ENCODE results near the gene ZBTB34.
"Not testable (repeated sequence)": the region's sequence is repeated elsewhere in the genome, so short reads cannot be mapped to it uniquely, and the experiment has no call there.

ZBTB34 gene

DNA sequence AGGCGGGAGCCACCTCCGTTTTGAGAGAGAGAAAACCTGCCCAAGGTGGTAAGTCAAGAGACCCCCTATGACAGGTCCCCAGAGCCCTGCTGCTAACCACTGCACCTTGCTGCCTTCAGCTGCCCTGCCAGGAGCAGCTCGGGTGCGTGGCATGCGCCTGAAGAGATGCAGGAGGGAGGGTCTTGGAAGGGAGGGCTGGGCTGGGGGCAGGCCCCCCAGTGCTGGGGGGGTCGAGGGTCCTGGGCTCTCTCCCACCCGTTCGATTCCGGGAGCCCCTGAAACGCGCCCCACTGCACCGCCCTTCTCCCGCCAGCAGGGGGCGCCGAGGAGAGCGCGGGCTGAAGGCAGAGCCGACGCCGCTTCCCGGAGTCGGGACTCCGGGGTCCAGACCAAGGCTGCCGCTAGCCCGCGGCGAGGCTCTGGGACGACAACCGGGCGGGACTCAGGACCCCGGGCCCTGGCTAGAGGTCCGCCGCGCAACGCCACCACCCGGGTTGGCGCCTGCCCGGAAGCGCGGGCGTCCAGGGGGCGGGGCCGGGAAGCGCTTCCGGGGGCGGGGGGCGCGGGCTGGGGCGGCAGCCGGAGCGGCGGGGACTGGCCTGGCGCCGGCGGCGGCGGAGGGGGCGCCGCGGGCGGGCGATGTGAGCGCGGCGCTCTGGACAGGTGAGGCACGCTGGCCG lies at the start of gene ZBTB34:
TSS of gene ZBTB34 (plus strand) at position 563 of the 680 bp plus-strand sequence. CDS start 18,761 bp downstream, outside the sequence.
- peak; percentile 59 to 81 for DNase-seq

- DNase-seq, result no peak
These were observed 47.4 kb upstream of the ZBTB34 start for GRCh38 chr9:126813072-126813471.

- no peak for DNase-seq
These were observed 46.3 kb upstream of the ZBTB34 start for GRCh38 chr9:126814091-126814490.

GRCh38 chr9:126817615-126818014 lies 42.8 kb upstream of the ZBTB34 start:
- DNase-seq, result not testable (repeated sequence)

DNA sequence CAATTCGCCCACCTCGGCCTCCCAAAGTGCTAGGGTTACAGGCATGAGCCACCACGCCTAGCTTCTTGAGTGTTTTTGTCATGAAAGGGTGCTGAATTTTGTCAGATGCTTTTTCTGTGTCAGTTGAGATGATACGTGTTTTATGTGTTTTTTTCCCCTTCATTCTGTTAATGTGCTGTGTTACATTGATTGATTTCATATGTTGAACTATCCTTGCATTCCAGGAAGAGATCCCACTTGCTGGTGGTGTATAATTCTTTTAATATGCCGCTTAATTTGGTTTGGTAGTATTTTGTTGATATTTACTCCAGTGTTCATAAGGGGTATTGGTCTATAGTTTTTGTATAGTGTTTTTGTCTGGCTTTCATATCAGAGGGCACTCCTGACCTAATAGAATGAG lies 42.0 kb upstream of the ZBTB34 start:
- no peak for DNase-seq

- no peak for DNase-seq
These were observed 41.0 kb upstream of the ZBTB34 start for GRCh38 chr9:126819482-126819881.

DNA sequence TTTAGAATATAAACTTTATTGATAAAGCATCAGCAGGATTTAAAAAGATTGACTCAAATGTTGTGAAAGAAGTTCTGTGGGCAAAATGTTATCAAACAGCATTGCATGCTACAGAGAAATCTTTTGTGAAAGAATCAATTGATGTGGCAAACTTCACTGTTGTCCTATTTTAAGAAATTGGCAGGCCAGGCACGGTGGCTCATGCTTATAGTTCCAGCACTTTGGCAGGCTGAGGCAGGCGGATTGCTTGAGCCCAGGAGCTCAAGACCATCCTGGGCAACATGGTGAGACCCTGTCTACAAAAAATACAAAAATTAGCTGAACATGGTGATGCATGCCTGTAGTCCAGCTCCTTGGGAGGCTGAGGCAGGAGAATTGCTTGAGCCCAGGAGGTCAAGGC lies 38.2 kb upstream of the ZBTB34 start:
- DNase-seq, result no peak

GRCh38 chr9:126822873-126823272 lies 37.6 kb upstream of the ZBTB34 start:
- DNase-seq, result no peak

DNA sequence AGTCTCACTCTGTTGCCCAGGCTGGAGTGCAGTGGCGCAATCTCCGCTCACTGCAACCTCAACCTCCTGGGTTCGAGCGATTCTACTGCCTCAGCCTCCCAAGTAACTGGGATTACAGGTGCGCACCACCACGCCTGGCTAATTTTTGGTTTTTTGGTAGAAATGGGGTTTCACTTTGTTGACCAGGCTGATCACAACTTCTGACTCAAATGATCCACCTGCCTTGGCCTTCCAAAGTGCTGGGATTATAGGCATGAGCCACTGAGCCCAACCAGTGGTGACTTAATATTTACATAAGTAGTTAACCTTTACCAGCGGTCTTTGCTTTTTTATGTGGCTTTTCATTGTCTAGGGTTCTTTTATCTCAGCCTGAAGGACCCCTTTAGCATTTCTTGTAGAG lies 36.4 kb upstream of the ZBTB34 start:
- DNase-seq, result not testable (repeated sequence)

- DNase-seq, result no peak
These were observed 33.2 kb upstream of the ZBTB34 start for GRCh38 chr9:126827227-126827626.

DNA sequence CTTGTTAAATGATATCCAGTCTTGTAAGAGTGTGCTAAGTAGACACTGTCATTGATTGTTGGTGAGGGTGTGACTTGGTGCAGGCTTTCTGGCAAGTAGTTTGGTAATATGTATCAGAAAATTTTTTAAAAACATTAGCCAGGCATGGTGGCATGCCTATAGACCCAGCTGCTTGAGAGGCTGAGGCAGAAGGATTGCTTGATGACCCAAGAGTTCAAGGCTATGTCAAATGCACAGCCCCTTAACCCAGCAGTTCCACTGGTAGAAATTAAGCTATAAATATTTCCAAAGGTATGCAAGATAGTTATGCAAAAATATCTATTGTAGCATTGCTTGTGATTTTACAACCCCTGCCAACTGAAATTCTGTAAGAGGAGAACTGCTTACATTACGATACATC lies 31.4 kb upstream of the ZBTB34 start:
- DNase-seq, result no peak

- no peak for DNase-seq
These were observed 29.6 kb upstream of the ZBTB34 start for GRCh38 chr9:126830827-126831226.

GRCh38 chr9:126832440-126832839 lies 28.0 kb upstream of the ZBTB34 start:
- no peak for DNase-seq

GRCh38 chr9:126833020-126833419 lies 27.4 kb upstream of the ZBTB34 start:
- DNase-seq, result no peak

DNA sequence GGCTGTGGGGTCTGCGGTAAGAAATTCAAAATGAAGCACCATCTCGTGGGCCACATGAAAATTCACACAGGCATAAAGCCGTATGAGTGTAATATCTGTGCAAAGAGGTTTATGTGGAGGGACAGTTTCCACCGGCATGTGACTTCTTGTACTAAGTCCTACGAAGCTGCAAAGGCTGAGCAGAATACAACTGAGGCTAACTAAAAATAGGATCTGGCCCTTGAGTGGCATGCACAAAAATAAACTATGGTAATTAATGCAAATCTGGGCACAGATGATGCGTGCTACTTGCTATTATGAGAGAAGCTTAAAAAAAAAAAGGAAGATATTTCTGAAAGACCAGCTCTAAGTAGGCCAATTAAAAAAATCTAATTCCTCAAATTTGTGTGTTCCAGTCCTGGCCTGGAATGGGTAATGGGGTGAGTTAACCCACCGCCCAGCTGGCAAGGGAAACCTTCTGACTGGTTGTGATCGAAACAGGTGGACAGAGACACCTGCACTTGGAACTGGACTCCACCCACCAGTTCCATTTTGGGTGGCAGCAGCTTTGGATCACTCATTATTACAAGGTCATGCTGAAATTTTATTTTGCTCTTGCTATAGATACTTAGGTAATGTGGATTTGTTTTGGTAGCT lies 26.6 kb upstream of the ZBTB34 start:
- no peak for DNase-seq

GRCh38 chr9:126834672-126835071 lies 25.8 kb upstream of the ZBTB34 start:
- no peak for DNase-seq

GRCh38 chr9:126836216-126836615 lies 24.2 kb upstream of the ZBTB34 start:
- no peak for DNase-seq

GRCh38 chr9:126838055-126838811 lies 22.2 kb upstream of the ZBTB34 start:
- DNase-seq, result no peak

DNA sequence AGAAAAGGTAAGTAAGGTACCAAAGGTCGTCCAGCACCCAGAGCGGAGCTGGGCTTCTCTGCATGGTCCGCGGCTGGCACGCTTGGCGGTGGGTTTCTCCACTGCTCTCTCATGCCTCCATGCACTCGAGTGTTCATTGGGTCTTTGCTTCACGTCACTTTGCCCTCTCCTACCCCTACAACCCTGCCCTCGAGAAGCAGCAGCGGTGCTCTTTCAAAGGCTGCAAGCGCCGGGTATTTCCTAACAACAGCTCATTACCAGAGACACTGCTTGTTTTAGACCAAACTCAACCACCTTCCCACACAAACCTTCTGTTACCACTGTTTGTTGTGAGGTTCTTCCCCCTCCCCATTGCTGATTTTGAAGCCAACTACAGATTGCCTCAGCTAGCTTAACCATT lies 21.5 kb upstream of the ZBTB34 start:
- DNase-seq, result no peak

GRCh38 chr9:126839301-126839700 lies 21.1 kb upstream of the ZBTB34 start:
- DNase-seq, result no peak

GRCh38 chr9:126842220-126842842 lies 18.1 kb upstream of the ZBTB34 start:
- DNase-seq, result no peak

GRCh38 chr9:126842977-126843799 lies 17.3 kb upstream of the ZBTB34 start:
- DNase-seq, result no peak

DNA sequence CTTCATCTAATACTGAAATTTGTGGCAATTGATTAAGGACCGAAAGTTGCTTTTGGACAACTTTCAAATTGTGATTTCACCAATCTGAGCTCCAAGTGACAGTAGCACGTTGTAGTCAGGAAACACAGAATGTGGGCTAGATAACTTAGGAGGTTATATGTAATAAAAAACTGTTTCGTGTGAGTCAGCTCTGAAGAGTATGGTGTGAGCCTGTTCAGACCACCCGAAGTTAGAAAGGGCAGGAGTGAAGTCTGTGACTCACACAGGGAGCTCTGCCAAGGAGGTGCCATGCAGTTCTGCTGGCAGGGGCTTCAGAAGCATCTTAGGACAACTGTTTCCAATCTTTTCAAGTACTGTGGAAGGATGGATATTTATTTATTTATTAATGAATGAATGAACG lies 16.4 kb upstream of the ZBTB34 start:
- DNase-seq, result no peak

All from NCI-H1930 (cell line).